PFSK-1 (cell line): ENCODE results near the gene LRRC26.

ENCODE experiments used
- FOXP2 ChIP-seq: optimal IDR thresholded peaks from 2 replicates; pipeline ENCODE3; 2011; ENCODE audit warnings: borderline replicate concordance, control low read depth, inconsistent platforms; ENCODE audit not compliant: insufficient read depth; ENCODE audit errors: extremely low read length, extremely low read depth
- POLR2AphosphoS5 ChIP-seq: IDR thresholded peaks from 2 replicates; pipeline ENCODE4 v1.6.1; 2012; ENCODE audit warnings: low read depth, mild to moderate bottlenecking, control low read depth, low read length, moderate library complexity
- REST ChIP-seq, 2 experiments: IDR thresholded peaks; 2 replicates each; pipeline versions ENCODE4 v1.6.1 to v1.8.0; 2011 to 2012; ENCODE audit warnings: low read depth in 2 of 2, low read length in 2 of 2, control low read depth in 1 of 2, inconsistent platforms in 1 of 2, mild to moderate bottlenecking in 1 of 2, moderate library complexity in 1 of 2; ENCODE audit not compliant: insufficient read depth in 1 of 2
- SIN3A ChIP-seq: IDR thresholded peaks from 2 replicates; pipeline ENCODE4 v1.6.1; 2012; ENCODE audit warnings: mild to moderate bottlenecking, low read length, moderate library complexity, borderline replicate concordance; ENCODE audit not compliant: insufficient read depth
- TAF1 ChIP-seq: IDR thresholded peaks from 2 replicates; pipeline ENCODE4 v1.6.1; 2012; ENCODE audit warnings: low read length, control low read depth, borderline replicate concordance; ENCODE audit not compliant: insufficient read depth

Gene LRRC26

GRCh38 chr9:137188490-137189296, 18.8 kb upstream of the LRRC26 start, which contains the start of the genes ANAPC2 and SSNA1:
ANAPC2 (minus strand) TSS chr9:137188560; CDS start chr9:137188532, 28 bp downstream.
SSNA1 (plus strand) TSS chr9:137188676; CDS start chr9:137188727, 51 bp downstream.
- peak; percentile 82 for TF ChIP-seq POLR2AphosphoS5
- TF ChIP-seq TAF1, result peak; percentile 26; the same call in 1 of the 2 replicates
- peak in 1 of 2 experiments; percentile 51; a peak in 1 of 4 replicates for TF ChIP-seq REST (IDR thresholded peaks at IDR 0.05; ENCODE audit: insufficient read depth in 1 of 2, low read depth in 2 of 2, low read length in 2 of 2)
- no peak; the same call in 1 of the 2 replicates for TF ChIP-seq SIN3A
- TF ChIP-seq FOXP2, result no peak

DNA sequence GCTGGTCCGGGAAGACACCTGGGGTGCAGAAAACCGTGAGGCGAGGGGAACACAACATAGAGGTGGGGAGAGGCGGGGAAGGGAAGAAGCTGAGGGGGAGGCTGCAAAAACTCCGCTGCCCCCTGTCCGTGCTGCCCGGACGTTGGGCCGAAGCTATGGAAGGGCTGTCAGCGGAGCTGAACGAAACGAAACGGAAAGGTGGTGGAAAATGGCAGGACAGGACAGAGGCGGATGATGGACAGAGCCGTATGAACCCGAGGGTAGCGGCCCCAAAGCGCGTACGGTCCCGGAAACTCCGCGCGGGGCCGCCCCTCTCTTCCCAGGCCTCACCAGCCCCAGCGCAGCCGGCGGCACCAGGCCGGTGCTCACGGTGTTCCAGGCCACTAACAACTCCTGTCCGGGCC, 18.2 kb upstream of the LRRC26 start:
- TF ChIP-seq FOXP2 (no peak), REST (IDR thresholded peaks at IDR 0.05; ENCODE audit: insufficient read depth in 1 of 2, low read depth in 2 of 2, low read length in 2 of 2) (no peak), POLR2AphosphoS5 (no peak), TAF1 (no peak), SIN3A (no peak)

- TF ChIP-seq SIN3A (no peak), FOXP2 (no peak), REST (IDR thresholded peaks at IDR 0.05; ENCODE audit: insufficient read depth in 1 of 2, low read depth in 2 of 2, low read length in 2 of 2) (no peak), TAF1 (no peak), POLR2AphosphoS5 (no peak)
Measured at GRCh38 chr9:137187386-137187785, 17.5 kb upstream of the LRRC26 start.

DNA sequence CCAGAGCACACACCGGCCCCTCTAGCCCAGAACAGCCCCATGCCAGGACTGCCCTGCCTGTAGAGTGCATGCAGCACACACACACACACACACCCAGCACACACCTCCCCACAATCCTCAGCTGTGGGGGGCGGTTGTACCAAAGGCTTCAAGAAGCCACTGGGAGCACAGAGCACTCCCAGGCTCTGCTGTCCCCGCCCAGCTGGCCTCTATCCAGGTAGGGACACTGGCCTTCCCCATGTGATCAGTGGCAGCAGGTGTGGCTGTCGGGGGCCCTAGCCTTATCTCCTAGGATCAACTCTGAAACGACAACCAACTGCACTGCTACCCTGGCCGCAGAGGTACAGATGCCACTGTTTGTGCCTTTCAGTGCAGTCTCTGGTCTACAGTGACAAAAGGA, 16.5 kb upstream of the LRRC26 start:
- TF ChIP-seq REST (IDR thresholded peaks at IDR 0.05; ENCODE audit: insufficient read depth in 1 of 2, low read depth in 2 of 2, low read length in 2 of 2) (no peak), POLR2AphosphoS5 (no peak), SIN3A (no peak), TAF1 (no peak), FOXP2 (no peak)
